HG03039 (cell line): ENCODE data around the gene SSX2B.
"Not testable (repeated sequence)": the region's sequence is repeated elsewhere in the genome, so short reads cannot be mapped to it uniquely, and the experiment has no call there.

ENCODE experiments used
- ATAC-seq: cut with Tn5 transposase; IDR thresholded peaks from one replicate; pipeline ENCODE4 v1.9.1; 2021; ENCODE audit warnings: mild to moderate bottlenecking, moderate library complexity; ENCODE audit not compliant: unreplicated experiment

SSX2B gene

GRCh38 chrX:52750952-52751351 is at the start of gene SSX2B:
SSX2B (plus strand) TSS chrX:52751252; CDS start chrX:52752681, 1,429 bp downstream.
- ATAC-seq = not testable (repeated sequence)

- ATAC-seq = not testable (repeated sequence)
These were observed 44.0 kb upstream of the SSX2B start, which contains the start of gene SSX2 for GRCh38 chrX:52707078-52707477. SSX2 (minus strand) TSS chrX:52707178; CDS start chrX:52705749, 1,429 bp downstream.

- ATAC-seq = not testable (repeated sequence)
These were observed 14.9 kb downstream of the SSX2B start for GRCh38 chrX:52765983-52766382.

GRCh38 chrX:52773504-52773903 is 22.5 kb downstream of the SSX2B start:
- not testable (repeated sequence) for ATAC-seq

- ATAC-seq = not testable (repeated sequence)
These were observed 46.3 kb downstream of the SSX2B start, which contains the start of gene SPANXN5 for GRCh38 chrX:52797327-52797726. SPANXN5 (minus strand) TSS chrX:52797427; CDS start chrX:52797348, 79 bp downstream.

- not testable (repeated sequence) for ATAC-seq
These were observed 53.8 kb downstream of the SSX2B start for GRCh38 chrX:52804876-52805275.
